Right lobe of liver (tissue), 6 donors: ENCODE measurements around the gene HLF. TPM values are rescaled to one million over a fixed set of nuclear protein-coding genes. Genes with fewer than 3 reads are reported as not detected.
A peak's percentile ranks its signal among the peaks of the same experiment; 100 is the strongest.

Experiments
- ATAC-seq, 4 donors: fragments of 200-7000 bp; cut with Tn5 transposase; one replicate each; pipeline ENCODE4 v1.9.1; 2020; ENCODE audit warnings: mild to moderate bottlenecking in 4 of 4, moderate library complexity in 4 of 4
- DNase-seq, 3 donors: peaks; one replicate each; pipeline ENCODE4 v3.0.0-alpha.2; 2020
- H3K27ac ChIP-seq, 3 donors: fragments of 200-600 bp; one replicate each; pipeline ENCODE4 v1.8.0; 2022
- H3K27me3 ChIP-seq, 2 donors: fragments of 200-600 bp; one replicate each; pipeline ENCODE4 v1.8.0; 2022
- H3K36me3 ChIP-seq, 4 donors: fragments of 200-600 bp; sonication (generic) in 1 of 4; one replicate each; pipeline versions ENCODE4 v1.5.1 to v1.8.0; 2017 to 2022; ENCODE audit warnings: control low read depth in 1 of 4
- H3K4me1 ChIP-seq, 4 donors: fragments of 200-600 bp; sonication (generic) in 1 of 4; one replicate each; pipeline versions ENCODE4 v1.5.1 to v1.8.0; 2017 to 2022; ENCODE audit warnings: control low read depth in 1 of 4
- H3K4me3 ChIP-seq, 3 donors: fragments of 200-600 bp; one replicate each; pipeline ENCODE4 v1.8.0; 2022
- H3K9me3 ChIP-seq, 4 donors: fragments of 200-600 bp; sonication (generic) in 1 of 4; one replicate each; pipeline versions ENCODE4 v1.5.1 to v1.8.0; 2017 to 2022; ENCODE audit warnings: control low read depth in 1 of 4
- POLR2A ChIP-seq: fragments of 450-650 bp; IDR thresholded peaks from one replicate; pipeline ENCODE4 v1.6.1; 2017; ENCODE audit warnings: antibody characterized with exemption, mild to moderate bottlenecking
- WGBS: methylation state at CpG from one replicate; pipeline ENCODE4 v1.1.6; 2018; ENCODE audit warnings: low coverage, low lambda C conversion rate; ENCODE audit not compliant: insufficient coverage; ENCODE audit errors: missing lambda C conversion rate; 5-methylcytosine and 5-hydroxymethylcytosine counted together
- intact Hi-C, 2 donors: fragments of 100-400 bp; cut with DNase I; formaldehyde crosslinking; loops; one replicate each; pipeline versions ENCODE4 v1.11.2 to v1.14.1; 2022
- total RNA-seq, 6 experiments: library from RNA; depleted of rRNA in 2 of 6; stranded (reverse); fragments of >200 nt in 2 of 6; fragmentation: NEBNext Ultra II Directional in 3 of 6; extraction: Animal tissue kit (Norgen Biotek cat#: 25700) in 3 of 6; gene quantifications; one replicate each; pipeline versions ENCODE4 v1.1.0 to v1.2.4, GENCODE V29; 2016 to 2023
- TF ChIP-seq, protein P1 (sequence below), 4 donors: fragments of 200-600 bp in 3 of 4; fragments of 450-650 bp in 1 of 4; IDR thresholded peaks; one replicate each; pipeline versions ENCODE4 v1.5.1 to v1.8.0; 2016 to 2022; ENCODE audit warnings: antibody characterized with exemption in 4 of 4, mild to moderate bottlenecking in 2 of 4
- donor health status: DM: no; HTN: yes; CAD: no.
- donor health status: DM: no; HTN: no; CAD: no.
- donor health status: DM: no; HTN: no; CAD: no.
- donor health status: DM: no; HTN: yes; CAD: no.
- donor health status: DM: no; HTN: yes; CAD: no.

HLF gene
- total RNA-seq, 6 experiments from 2014 or later: 16.4 to 96.9 (median 42.6) TPM

DNA sequence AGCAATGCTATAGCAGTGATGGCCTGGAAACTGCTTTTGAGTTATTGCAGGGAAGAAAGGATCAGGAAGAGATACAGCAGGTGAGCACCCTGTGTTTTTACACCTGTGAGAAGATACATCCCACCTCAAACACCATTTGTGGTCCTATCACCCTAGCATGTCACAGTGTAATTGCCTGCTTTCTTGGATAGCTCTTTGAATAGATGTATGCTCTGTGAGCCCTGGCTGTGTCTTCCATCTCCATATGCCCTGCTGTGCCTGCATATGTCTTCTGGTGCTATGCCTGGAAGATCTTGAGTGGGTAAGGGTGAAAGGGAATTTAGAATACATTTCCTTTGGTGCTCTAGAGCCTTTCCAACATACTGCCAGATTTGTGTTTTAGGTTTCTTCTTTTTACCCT lies 15.5 kb downstream of the HLF start:
- H3K9me3 ChIP-seq: no peaks in the 10 kb centered on the region
- H3K27me3 ChIP-seq: no peaks in the 10 kb centered on the region
- intact Hi-C loops: no loop called here
- H3K4me3 ChIP-seq: no peak overlapping the region
- DNase-seq: no peak
- H3K4me1 ChIP-seq: peaks cover 1 to 83% (median 31%) of the 10 kb centered on the region in 4 donors
- TF ChIP-seq, protein P1, sequence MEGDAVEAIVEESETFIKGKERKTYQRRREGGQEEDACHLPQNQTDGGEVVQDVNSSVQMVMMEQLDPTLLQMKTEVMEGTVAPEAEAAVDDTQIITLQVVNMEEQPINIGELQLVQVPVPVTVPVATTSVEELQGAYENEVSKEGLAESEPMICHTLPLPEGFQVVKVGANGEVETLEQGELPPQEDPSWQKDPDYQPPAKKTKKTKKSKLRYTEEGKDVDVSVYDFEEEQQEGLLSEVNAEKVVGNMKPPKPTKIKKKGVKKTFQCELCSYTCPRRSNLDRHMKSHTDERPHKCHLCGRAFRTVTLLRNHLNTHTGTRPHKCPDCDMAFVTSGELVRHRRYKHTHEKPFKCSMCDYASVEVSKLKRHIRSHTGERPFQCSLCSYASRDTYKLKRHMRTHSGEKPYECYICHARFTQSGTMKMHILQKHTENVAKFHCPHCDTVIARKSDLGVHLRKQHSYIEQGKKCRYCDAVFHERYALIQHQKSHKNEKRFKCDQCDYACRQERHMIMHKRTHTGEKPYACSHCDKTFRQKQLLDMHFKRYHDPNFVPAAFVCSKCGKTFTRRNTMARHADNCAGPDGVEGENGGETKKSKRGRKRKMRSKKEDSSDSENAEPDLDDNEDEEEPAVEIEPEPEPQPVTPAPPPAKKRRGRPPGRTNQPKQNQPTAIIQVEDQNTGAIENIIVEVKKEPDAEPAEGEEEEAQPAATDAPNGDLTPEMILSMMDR (IDR thresholded peaks at IDR 0.05): no peak
- no peak for TF ChIP-seq POLR2A
- peaks cover 0 to 6% (median 1%) of the 10 kb centered on the region in 4 donors for H3K36me3 ChIP-seq
- H3K27ac ChIP-seq: no peak overlapping the region
- ATAC-seq: no peak

DNA sequence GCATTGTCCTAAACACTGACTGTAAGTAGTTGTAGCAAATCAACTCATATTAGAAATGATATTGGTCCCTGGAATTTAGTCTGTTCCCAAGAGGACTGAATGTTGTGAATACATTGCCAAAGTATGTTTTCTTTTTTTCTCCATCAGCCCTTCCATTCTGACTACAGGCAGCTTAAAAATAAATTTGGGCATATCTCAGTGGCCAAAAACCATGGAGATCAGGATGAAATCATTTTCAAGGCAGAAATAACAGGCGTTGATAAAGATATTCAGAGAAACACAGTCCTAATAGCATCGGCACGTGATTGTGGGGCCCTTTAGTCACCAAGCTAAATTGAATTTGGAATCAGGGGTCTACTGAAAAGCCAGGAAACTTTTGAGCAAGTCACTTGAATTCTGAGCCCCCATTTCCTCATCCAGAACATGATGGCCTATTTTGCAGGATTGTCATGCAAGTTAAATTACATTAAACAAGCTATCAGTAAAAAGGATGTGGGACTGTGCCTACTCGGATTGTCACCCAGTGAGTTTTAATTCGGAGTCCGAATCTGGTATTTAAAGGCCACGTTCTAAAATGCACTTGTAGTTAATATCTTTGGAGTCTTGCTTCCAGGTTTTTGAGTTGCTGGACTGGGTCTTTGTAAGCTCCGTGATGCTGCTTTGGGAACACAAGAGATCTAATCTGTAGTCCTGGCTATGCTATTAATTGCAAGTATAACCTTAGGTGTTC lies 17.1 kb downstream of the HLF start:
- no peak for TF ChIP-seq POLR2A
- TF ChIP-seq, protein P1 (IDR thresholded peaks at IDR 0.05): no peak
- intact Hi-C loops: no loop called here
- Histone ChIP-seq H3K36me3 (peaks cover 0 to 6% (median 0%) of the 10 kb centered on the region in 4 donors), H3K27ac (peak overlapping the region in 1 of 3 donors; percentile 80), H3K27me3 (no peaks in the 10 kb centered on the region), H3K4me1 (peaks cover 4 to 79% (median 35%) of the 10 kb centered on the region in 4 donors), H3K4me3 (no peak overlapping the region), H3K9me3 (no peaks in the 10 kb centered on the region)
- no peak for DNase-seq
- ATAC-seq: no peak
- 61% methylated on average over 8 of the region's 8 CpGs for WGBS

DNA sequence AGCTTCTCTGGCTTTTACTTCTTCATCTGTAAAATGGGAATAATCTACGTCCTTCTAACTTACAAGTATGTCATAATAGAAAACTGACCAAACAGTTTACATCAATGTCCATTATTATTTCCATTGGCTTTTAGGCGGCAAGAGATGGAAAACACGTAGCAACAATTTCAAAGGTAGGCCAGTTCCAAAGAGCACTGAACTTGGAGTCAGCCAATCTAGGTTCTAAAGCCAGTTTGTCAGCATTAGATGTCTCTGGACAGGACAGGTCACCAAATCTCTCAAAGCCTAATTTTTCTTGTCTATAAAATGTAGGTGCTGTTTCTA lies 17.6 kb downstream of the HLF start:
- peak overlapping the region in 2 of 3 donors; percentile 80 to 91 for H3K27ac ChIP-seq
- no peak for ATAC-seq

DNA sequence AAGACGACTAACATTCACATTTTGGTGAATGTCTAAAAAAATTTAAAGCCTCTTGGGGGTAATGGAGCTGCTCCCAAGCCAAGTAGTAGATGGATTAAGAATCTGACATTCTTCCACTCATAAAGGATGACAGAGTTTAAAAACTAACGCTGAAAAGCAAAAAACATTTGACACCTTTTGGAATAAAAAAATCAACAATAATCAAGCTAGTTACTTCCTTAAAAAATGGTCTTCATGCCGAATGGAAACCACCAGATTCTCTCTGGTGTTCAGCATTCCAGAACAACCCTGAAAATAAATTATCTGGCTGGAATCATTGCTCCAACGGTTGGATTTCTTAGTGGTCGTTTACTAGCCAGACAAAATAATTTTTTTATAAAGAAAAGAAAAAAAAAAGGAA lies 18.0 kb downstream of the HLF start:
- WGBS: 46% methylated on average over 5 of the region's 5 CpGs
- intact Hi-C loops: no loop called here
- DNase-seq (no peak), ATAC-seq (no peak)
- peak overlapping the region in 2 of 3 donors; percentile 30 to 33 for H3K4me3 ChIP-seq
- no peaks in the 10 kb centered on the region for H3K9me3 ChIP-seq
- H3K27ac ChIP-seq: peak overlapping the region in 2 of 3 donors; percentile 80 to 91
- TF ChIP-seq, protein P1 (IDR thresholded peaks at IDR 0.05): no peak
- TF ChIP-seq POLR2A: no peak
- H3K27me3 ChIP-seq: no peaks in the 10 kb centered on the region
- peaks cover 0 to 6% (median 0%) of the 10 kb centered on the region in 4 donors for H3K36me3 ChIP-seq
- peaks cover 4 to 80% (median 37%) of the 10 kb centered on the region in 4 donors for H3K4me1 ChIP-seq

More for the DNA sequence above, 17.6 kb downstream of the HLF start:
- Histone ChIP-seq H3K4me3 (no peak overlapping the region), H3K4me1 (peaks cover 4 to 80% (median 36%) of the 10 kb centered on the region in 4 donors), H3K27me3 (no peaks in the 10 kb centered on the region), H3K36me3 (peaks cover 0 to 6% (median 0%) of the 10 kb centered on the region in 4 donors), H3K9me3 (no peaks in the 10 kb centered on the region)
- 51% methylated on average over 3 of the region's 3 CpGs for WGBS
- intact Hi-C loops: no loop called here
- no peak for DNase-seq
- TF ChIP-seq POLR2A: no peak
- TF ChIP-seq, protein P1 (IDR thresholded peaks at IDR 0.05): no peak
